SK-N-SH treated with all-trans-retinoic acid at 6 μM for 48 hours (cell line): ENCODE results near the gene MASTL.
"Not testable (repeated sequence)": the region's sequence is repeated elsewhere in the genome, so short reads cannot be mapped to it uniquely, and the experiment has no call there.

ENCODE experiments used
- ATAC-seq: fragments of 200-7000 bp; cut with Tn5 transposase; 3 replicates; pipeline ENCODE4 v1.9.1; 2020; ENCODE audit warnings: mild to moderate bottlenecking, moderate library complexity
- ARNTL ChIP-seq: fragments of 450-650 bp; formaldehyde crosslinking; IDR thresholded peaks from 2 replicates; pipeline ENCODE4 v1.5.0; 2020; ENCODE audit warnings: low read depth, mild to moderate bottlenecking, moderate library complexity, borderline replicate concordance
- BACH2 ChIP-seq: fragments of 250-450 bp; sonication (Bioruptor Pico); IDR thresholded peaks from 2 replicates; pipeline ENCODE4 v1.9.0; 2021; ENCODE audit warnings: mild to moderate bottlenecking, borderline replicate concordance
- CREB5 ChIP-seq: fragments of 250-450 bp; sonication (Bioruptor Pico); IDR thresholded peaks from 2 replicates; pipeline ENCODE4 v1.5.1; 2020; ENCODE audit warnings: low read depth, mild to moderate bottlenecking, moderate library complexity
- CSDC2 ChIP-seq: fragments of 250-450 bp; sonication (Bioruptor Pico); IDR thresholded peaks from 2 replicates; pipeline ENCODE4 v1.5.0; 2020; ENCODE audit warnings: mild to moderate bottlenecking, moderate library complexity
- CSRNP3 ChIP-seq: fragments of 250-450 bp; sonication (Bioruptor Pico); IDR thresholded peaks from 2 replicates; pipeline ENCODE4 v1.5.1; 2021; ENCODE audit warnings: mild to moderate bottlenecking, moderate library complexity
- ESRRG ChIP-seq: fragments of 250-450 bp; sonication (Bioruptor Pico); IDR thresholded peaks from 2 replicates; pipeline ENCODE4 v1.6.1; 2021; ENCODE audit warnings: mild to moderate bottlenecking
- ISL1 ChIP-seq: fragments of 250-450 bp; sonication (Bioruptor Pico); IDR thresholded peaks from 2 replicates; pipeline ENCODE4 v2.1.2; 2022; ENCODE audit warnings: mild to moderate bottlenecking, moderate library complexity
- OSR1 ChIP-seq: fragments of 250-450 bp; sonication (Bioruptor Pico); IDR thresholded peaks from 2 replicates; pipeline ENCODE4 v1.8.0; 2022; ENCODE audit warnings: moderate library complexity, mild to moderate bottlenecking, inconsistent platforms
- PATZ1 ChIP-seq: fragments of 250-450 bp; sonication (Bioruptor Pico); IDR thresholded peaks from 2 replicates; pipeline ENCODE4 v1.8.0; 2020; ENCODE audit warnings: mild to moderate bottlenecking, moderate library complexity, borderline replicate concordance
- POU6F1 ChIP-seq: fragments of 250-450 bp; sonication (Bioruptor Pico); IDR thresholded peaks from 2 replicates; pipeline ENCODE4 v1.8.0; 2021; ENCODE audit warnings: low read depth, mild to moderate bottlenecking, moderate library complexity, borderline replicate concordance
- PPARA ChIP-seq: fragments of 250-450 bp; sonication (Bioruptor Pico); IDR thresholded peaks from 2 replicates; pipeline ENCODE4 v1.5.0; 2020; ENCODE audit warnings: mild to moderate bottlenecking, borderline replicate concordance
- RARB ChIP-seq: fragments of 250-450 bp; sonication (Bioruptor Pico); IDR thresholded peaks from 2 replicates; pipeline ENCODE4 v1.8.0; 2021; ENCODE audit warnings: mild to moderate bottlenecking, moderate library complexity
- SNAI2 ChIP-seq: fragments of 250-450 bp; sonication (Bioruptor Pico); IDR thresholded peaks from 2 replicates; pipeline ENCODE4 v1.5.0; 2020; ENCODE audit warnings: mild to moderate bottlenecking, moderate library complexity
- TCF4 ChIP-seq: fragments of 250-450 bp; sonication (Bioruptor Pico); IDR thresholded peaks from 2 replicates; pipeline ENCODE4 v1.8.0; 2021; ENCODE audit warnings: mild to moderate bottlenecking, moderate library complexity, borderline replicate concordance
- TSHZ2 ChIP-seq: fragments of 250-450 bp; sonication (Bioruptor Pico); IDR thresholded peaks from 2 replicates; pipeline ENCODE4 v1.5.0; 2020; ENCODE audit warnings: mild to moderate bottlenecking, moderate library complexity
- ZC3H10 ChIP-seq: fragments of 250-450 bp; sonication (Bioruptor Pico); IDR thresholded peaks from 2 replicates; pipeline ENCODE4 v1.5.1; 2021; ENCODE audit warnings: mild to moderate bottlenecking, moderate library complexity
- ZFP3 ChIP-seq: fragments of 250-450 bp; sonication (Bioruptor Pico); IDR thresholded peaks from 2 replicates; pipeline ENCODE4 v1.5.0; 2020; ENCODE audit warnings: mild to moderate bottlenecking, moderate library complexity
- ZFP30 ChIP-seq: fragments of 450-650 bp; formaldehyde crosslinking; IDR thresholded peaks from 2 replicates; pipeline ENCODE4 v1.5.0; 2022; ENCODE audit warnings: mild to moderate bottlenecking, moderate library complexity
- ZNF565 ChIP-seq: fragments of 450-650 bp; formaldehyde crosslinking; conservative IDR thresholded peaks from 2 replicates; pipeline ENCODE4 v1.5.0; 2020; ENCODE audit warnings: low read depth, mild to moderate bottlenecking, moderate library complexity

Gene MASTL

GRCh38 chr10:27153329-27153728 is 1.8 kb upstream of the MASTL start:
- TF ChIP-seq CSDC2, result no peak
- ATAC-seq, result no peak

GRCh38 chr10:27153845-27154193 is 1.3 kb upstream of the MASTL start:
- TF ChIP-seq RARB (CRISPR knock-in tag) (no peak), ZNF565 (no peak), ZFP30 (no peak), ZFP3 (CRISPR knock-in tag) (no peak), TCF4 (no peak), ZC3H10 (CRISPR knock-in tag) (no peak), CSRNP3 (CRISPR knock-in tag) (no peak), ESRRG (CRISPR knock-in tag) (no peak), POU6F1 (no peak), PATZ1 (no peak), OSR1 (CRISPR knock-in tag) (no peak), CREB5 (CRISPR knock-in tag) (no peak), ARNTL (CRISPR knock-in tag) (no peak), BACH2 (CRISPR knock-in tag) (no peak), SNAI2 (CRISPR knock-in tag) (no peak), ISL1 (CRISPR knock-in tag) (no peak)
- TF ChIP-seq, all 23 proteins: peak for 0
- ATAC-seq, result peak; percentile 21

- ATAC-seq, result not testable (repeated sequence)
Observed at GRCh38 chr10:27156566-27156965, 1.4 kb downstream of the MASTL start.

- no peak for TF ChIP-seq TSHZ2 (CRISPR knock-in tag)
- no peak for TF ChIP-seq PPARA (CRISPR knock-in tag)
- no peak for TF ChIP-seq POU6F1
- no peak for TF ChIP-seq ZFP3 (CRISPR knock-in tag)
- no peak for TF ChIP-seq ESRRG (CRISPR knock-in tag)
- TF ChIP-seq RARB (CRISPR knock-in tag), result no peak
- ATAC-seq, result no peak
Observed at GRCh38 chr10:27157150-27157549, 2.0 kb downstream of the MASTL start.
